GM10248 (cell line): ENCODE measurements around the gene CDKN1C.

Experiments
- CTCF ChIA-PET: fragments of 300-600 bp; sonication (Branson Sonifier 250); formaldehyde crosslinking; extraction: SDS; loops from one replicate; lab custom pipeline; 2021; ENCODE audit warnings: antibody characterized with exemption; lab: Yijun Ruan, JAX
- POLR2A ChIA-PET: fragments of 350-650 bp; sonication (Branson Sonifier 250); formaldehyde crosslinking; extraction: SDS; loops from one replicate; lab custom pipeline; 2020; ENCODE audit warnings: antibody characterized with exemption; lab: Yijun Ruan, JAX
- DNase-seq: peaks from one replicate; pipeline ENCODE4 v3.0.0; 2012; ENCODE audit errors: extremely low spot score
- TF ChIP-seq, protein P1 (sequence below): IDR thresholded peaks from 2 replicates; pipeline ENCODE4 v1.5.1; 2012; ENCODE audit warnings: mild to moderate bottlenecking, low read depth; ENCODE audit errors: extremely low read depth, missing control alignments, control extremely low read depth

Gene CDKN1C

DNA sequence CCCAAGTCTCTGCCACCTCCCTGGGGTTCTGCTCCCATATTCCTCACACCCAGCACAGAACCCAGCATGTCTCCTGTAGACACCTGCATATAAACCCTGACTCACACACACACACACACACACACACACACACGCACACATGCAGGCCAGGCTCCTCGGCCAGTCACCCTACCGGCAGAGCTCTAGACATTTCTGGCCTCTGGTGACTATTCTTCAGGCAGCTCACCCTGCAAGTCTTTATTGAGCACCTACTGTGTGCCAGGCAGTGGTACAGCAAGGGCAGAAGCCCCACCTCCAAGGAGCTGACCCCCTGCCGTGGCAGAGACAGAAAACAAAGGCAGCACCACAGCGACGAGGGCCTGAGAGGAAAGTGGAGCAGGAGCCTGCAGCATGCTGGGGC, 50.3 kb downstream of the CDKN1C start:
- POLR2A ChIA-PET = no interaction called here
- CTCF ChIA-PET = no interaction called here
- TF ChIP-seq, protein P1, sequence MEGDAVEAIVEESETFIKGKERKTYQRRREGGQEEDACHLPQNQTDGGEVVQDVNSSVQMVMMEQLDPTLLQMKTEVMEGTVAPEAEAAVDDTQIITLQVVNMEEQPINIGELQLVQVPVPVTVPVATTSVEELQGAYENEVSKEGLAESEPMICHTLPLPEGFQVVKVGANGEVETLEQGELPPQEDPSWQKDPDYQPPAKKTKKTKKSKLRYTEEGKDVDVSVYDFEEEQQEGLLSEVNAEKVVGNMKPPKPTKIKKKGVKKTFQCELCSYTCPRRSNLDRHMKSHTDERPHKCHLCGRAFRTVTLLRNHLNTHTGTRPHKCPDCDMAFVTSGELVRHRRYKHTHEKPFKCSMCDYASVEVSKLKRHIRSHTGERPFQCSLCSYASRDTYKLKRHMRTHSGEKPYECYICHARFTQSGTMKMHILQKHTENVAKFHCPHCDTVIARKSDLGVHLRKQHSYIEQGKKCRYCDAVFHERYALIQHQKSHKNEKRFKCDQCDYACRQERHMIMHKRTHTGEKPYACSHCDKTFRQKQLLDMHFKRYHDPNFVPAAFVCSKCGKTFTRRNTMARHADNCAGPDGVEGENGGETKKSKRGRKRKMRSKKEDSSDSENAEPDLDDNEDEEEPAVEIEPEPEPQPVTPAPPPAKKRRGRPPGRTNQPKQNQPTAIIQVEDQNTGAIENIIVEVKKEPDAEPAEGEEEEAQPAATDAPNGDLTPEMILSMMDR = no peak

DNA sequence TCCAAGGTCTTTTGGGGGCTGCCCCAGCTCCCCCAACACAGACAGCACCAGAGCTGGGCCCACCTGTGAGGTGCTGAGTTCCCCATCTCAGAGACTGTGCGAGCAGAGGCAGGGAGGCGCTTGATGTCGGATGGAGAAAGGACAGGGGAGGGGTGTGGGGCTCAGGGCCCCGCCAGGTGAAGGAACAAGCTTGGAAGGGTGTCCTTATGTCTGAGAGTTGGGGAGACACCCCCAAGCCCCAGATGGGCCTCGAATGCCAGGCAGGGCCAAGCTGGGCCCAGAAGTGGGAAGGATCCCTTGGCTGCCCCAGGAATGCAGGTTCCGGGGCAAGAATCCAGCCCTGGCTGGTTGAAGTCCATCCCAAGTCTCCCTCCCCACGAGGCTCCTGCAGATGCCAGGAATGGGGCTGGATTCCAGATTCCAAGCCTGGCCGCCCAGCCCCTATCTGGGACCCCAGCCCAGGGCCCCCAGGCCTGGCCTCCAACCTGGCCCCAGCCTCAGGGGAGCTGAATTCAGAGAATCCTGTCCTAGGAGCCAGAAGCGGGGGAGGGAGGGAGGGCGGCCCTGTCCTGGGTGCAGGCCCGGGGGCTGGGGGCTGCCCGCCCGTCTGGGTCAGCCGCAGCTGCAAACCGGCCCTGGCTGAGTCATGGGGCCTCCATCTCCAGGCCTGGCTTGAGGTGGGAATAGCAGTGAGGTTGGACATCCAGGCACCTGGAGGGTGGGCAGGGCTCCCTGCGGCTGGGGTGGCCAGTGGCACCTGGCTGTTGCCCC, 50.9 kb downstream of the CDKN1C start:
- CTCF ChIA-PET = no interaction called here
- TF ChIP-seq, protein P1 = no peak

More for the DNA sequence above, 50.3 kb downstream of the CDKN1C start:
- no peak for DNase-seq

DNA sequence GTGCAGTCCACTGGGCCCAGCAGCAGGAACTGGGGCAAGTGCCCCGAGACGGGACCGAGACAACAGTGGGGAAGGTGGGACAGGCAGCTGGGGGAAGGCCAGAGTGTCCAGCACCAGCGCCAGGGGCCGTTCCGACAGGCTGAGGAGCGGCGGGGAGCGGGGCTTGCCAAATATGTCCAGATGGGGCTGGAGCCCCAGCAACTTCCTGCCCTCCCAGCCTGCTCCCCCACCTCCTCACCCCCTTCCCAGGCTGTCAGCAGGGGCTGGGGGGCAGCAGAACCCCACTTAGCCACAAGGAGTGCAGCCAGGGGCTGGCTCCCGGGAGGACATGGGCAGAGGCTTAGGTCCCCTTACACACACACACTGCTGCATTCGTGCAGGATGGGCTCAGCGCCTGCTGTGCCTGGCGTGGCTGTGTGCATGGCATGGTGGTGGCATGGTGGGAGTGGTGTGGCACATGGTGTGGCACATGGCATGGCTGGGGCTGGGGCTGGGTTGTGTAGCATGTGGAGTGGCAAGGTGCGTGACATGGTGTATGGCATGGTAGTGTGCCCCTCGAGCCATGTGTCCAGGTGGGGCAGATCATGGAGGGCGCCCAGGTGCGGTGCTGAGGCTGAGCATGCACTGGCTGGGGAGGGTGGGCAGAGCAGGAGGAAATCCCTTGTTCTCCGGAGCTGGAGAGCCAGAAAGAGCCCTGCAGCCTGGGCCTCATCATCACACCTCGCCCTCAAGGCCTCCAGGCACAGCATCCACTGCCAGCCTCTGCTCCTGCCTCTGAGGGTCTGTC, 51.7 kb downstream of the CDKN1C start:
- DNase-seq = no peak
- TF ChIP-seq, protein P1 = no peak
- ChIA-PET CTCF (no interaction called here), POLR2A (no interaction called here)

More for the DNA sequence above, 50.9 kb downstream of the CDKN1C start:
- DNase-seq = no peak
- POLR2A ChIA-PET = no interaction called here
